Mesenchymal stem cell (in vitro differentiated cells and primary cell): Measurements from ENCODE around the gene ZNF627.

Experiments
- DNase-seq: peaks from one replicate; pipeline ENCODE4 v3.0.0-alpha.2; 2013
- H2AFZ ChIP-seq: one replicate; pipeline ENCODE4 v1.6.1; 2013; ENCODE audit warnings: low read depth, mild to moderate bottlenecking, control low read depth, inconsistent platforms, low read length, moderate library complexity
- H2AK5ac ChIP-seq: 2 replicates; pipeline ENCODE4 v1.6.1; 2013; ENCODE audit warnings: low read length, moderate library complexity, mild to moderate bottlenecking, inconsistent platforms; ENCODE audit not compliant: severe bottlenecking
- H2BK120ac ChIP-seq: one replicate; pipeline ENCODE4 v1.6.1; 2013; ENCODE audit warnings: low read depth, mild to moderate bottlenecking, inconsistent platforms, low read length, moderate library complexity
- H2BK12ac ChIP-seq, 2 experiments: one replicate each; pipeline ENCODE4 v1.6.1; 2013; ENCODE audit warnings: inconsistent platforms in 2 of 2, low read length in 2 of 2, mild to moderate bottlenecking in 2 of 2, moderate library complexity in 2 of 2, control low read depth in 1 of 2
- H2BK15ac ChIP-seq: one replicate; pipeline ENCODE4 v1.6.1; 2013; ENCODE audit warnings: mild to moderate bottlenecking, low read depth, inconsistent platforms; ENCODE audit not compliant: poor library complexity, severe bottlenecking
- H2BK5ac ChIP-seq: 2 replicates; pipeline ENCODE4 v1.6.1; 2013; ENCODE audit warnings: low read depth, mild to moderate bottlenecking, low read length, control low read depth, inconsistent platforms; ENCODE audit not compliant: poor library complexity, severe bottlenecking
- H3K14ac ChIP-seq, 2 experiments: one replicate each; pipeline ENCODE4 v1.6.1; 2013; ENCODE audit warnings: inconsistent platforms in 2 of 2, low read length in 2 of 2, control low read depth in 1 of 2, mild to moderate bottlenecking in 1 of 2, moderate library complexity in 1 of 2
- H3K18ac ChIP-seq, 2 experiments: one replicate each; pipeline ENCODE4 v1.6.1; 2013; ENCODE audit warnings: inconsistent platforms in 2 of 2, low read length in 2 of 2, control low read depth in 1 of 2, low read depth in 1 of 2, mild to moderate bottlenecking in 1 of 2
- H3K23ac ChIP-seq, 2 experiments: one replicate each; pipeline ENCODE4 v1.6.1; 2013; ENCODE audit warnings: inconsistent platforms in 2 of 2, low read length in 2 of 2, mild to moderate bottlenecking in 2 of 2, moderate library complexity in 2 of 2, control low read depth in 1 of 2
- H3K27ac ChIP-seq: 2 replicates; pipeline ENCODE4 v1.5.1; 2013; ENCODE audit warnings: mild to moderate bottlenecking, moderate library complexity, low read length, control low read depth, inconsistent platforms; ENCODE audit not compliant: poor library complexity, severe bottlenecking
- H3K27me3 ChIP-seq, 2 experiments: 2 replicates each; pipeline versions ENCODE4 v1.6.1 to v1.7.0; 2013; ENCODE audit warnings: low read length in 2 of 2, mild to moderate bottlenecking in 2 of 2, moderate library complexity in 2 of 2, control low read depth in 1 of 2, inconsistent platforms in 1 of 2; ENCODE audit not compliant: control insufficient read depth in 1 of 2, insufficient read depth in 1 of 2
- H3K36me3 ChIP-seq, 2 experiments: 2 replicates each; pipeline versions ENCODE4 v1.6.1 to v1.7.0; 2013; ENCODE audit warnings: low read length in 2 of 2, control low read depth in 1 of 2, inconsistent platforms in 1 of 2, low read depth in 1 of 2, mild to moderate bottlenecking in 1 of 2; ENCODE audit not compliant: insufficient read depth in 2 of 2, control insufficient read depth in 1 of 2
- H3K4ac ChIP-seq, 2 experiments: one replicate each; pipeline ENCODE4 v1.6.1; 2013; ENCODE audit warnings: inconsistent platforms in 2 of 2, low read length in 2 of 2, mild to moderate bottlenecking in 2 of 2, moderate library complexity in 2 of 2, control low read depth in 1 of 2, low read depth in 1 of 2
- H3K4me1 ChIP-seq: 2 replicates; pipeline ENCODE4 v1.6.1; 2013; ENCODE audit warnings: low read depth, low read length, control low read depth; ENCODE audit not compliant: control insufficient read depth, insufficient read depth
- H3K4me2 ChIP-seq: 2 replicates; pipeline ENCODE4 v1.6.1; 2013; ENCODE audit warnings: low read length, mild to moderate bottlenecking, inconsistent platforms; ENCODE audit not compliant: poor library complexity, severe bottlenecking
- H3K4me3 ChIP-seq, 2 experiments: 2 replicates each; pipeline versions ENCODE4 v1.5.1 to v1.7.0; 2013; ENCODE audit warnings: low read length in 2 of 2, mild to moderate bottlenecking in 2 of 2, control low read depth in 1 of 2, low read depth in 1 of 2; ENCODE audit not compliant: insufficient read depth in 1 of 2
- H3K79me1 ChIP-seq: replicated peaks from 2 replicates; pipeline ENCODE4 v1.6.1; 2013; ENCODE audit warnings: mild to moderate bottlenecking, control low read depth, low read length, inconsistent platforms; ENCODE audit not compliant: poor library complexity, severe bottlenecking
- H3K9ac ChIP-seq: 2 replicates; pipeline ENCODE4 v1.7.0; 2013; ENCODE audit warnings: mild to moderate bottlenecking, low read length, moderate library complexity
- H3K9me3 ChIP-seq: 2 replicates; pipeline ENCODE4 v1.7.0; 2013; ENCODE audit warnings: mild to moderate bottlenecking, low read length; ENCODE audit not compliant: control insufficient read depth
- H4K8ac ChIP-seq: one replicate; pipeline ENCODE4 v1.6.1; 2013; ENCODE audit warnings: inconsistent platforms, mild to moderate bottlenecking, low read length, moderate library complexity
- H4K91ac ChIP-seq: one replicate; pipeline ENCODE4 v1.6.1; 2013; ENCODE audit warnings: mild to moderate bottlenecking, low read length, inconsistent platforms
- WGBS: methylation state at CpG from one replicate; pipeline ENCODE4 v1.1.7; 2013; ENCODE audit warnings: mixed read lengths; 5-methylcytosine and 5-hydroxymethylcytosine counted together

ZNF627 gene

GRCh38 chr19:11656535-11656934 is 59.3 kb downstream of the ZNF627 start:
- H2AK5ac ChIP-seq: no peak overlapping the region
- WGBS: 96% methylated on average over 2 of the region's 3 CpGs

GRCh38 chr19:11657307-11657706 is 60.0 kb downstream of the ZNF627 start:
- Histone ChIP-seq H3K9me3 (peaks cover 24% of the 10 kb centered on the region), H3K4ac (no peak overlapping the region), H3K36me3 (peaks cover 2 to 4% of the 10 kb centered on the region in 2 experiments), H3K79me1 (no peaks in the 10 kb centered on the region), H3K27me3 (no peaks in the 10 kb centered on the region), H3K4me1 (no peaks in the 10 kb centered on the region), H3K14ac (no peak overlapping the region), H4K91ac (no peak overlapping the region), H2AFZ (no peak overlapping the region), H2BK12ac (no peak overlapping the region), H3K27ac (no peak overlapping the region), H2BK120ac (no peak overlapping the region), H3K4me3 (no peak overlapping the region), H2BK15ac (no peak overlapping the region), H3K4me2 (no peak overlapping the region), H2AK5ac (no peak overlapping the region), H3K9ac (no peak overlapping the region), H4K8ac (no peak overlapping the region), H3K18ac (no peak overlapping the region), H2BK5ac (no peak overlapping the region), H3K23ac (no peak overlapping the region)
- DNase-seq: no peak
- WGBS: 87% methylated on average over 3 of the region's 3 CpGs

More at GRCh38 chr19:11656535-11656934, 59.3 kb downstream of the ZNF627 start:
- no peak overlapping the region for H3K4me2 ChIP-seq
- H4K8ac ChIP-seq: no peak overlapping the region
- no peak overlapping the region for H3K4me3 ChIP-seq
- H3K27me3 ChIP-seq: no peaks in the 10 kb centered on the region
- no peak overlapping the region for H3K4ac ChIP-seq
- no peak overlapping the region for H3K27ac ChIP-seq
- peaks cover 0 to 11% of the 10 kb centered on the region in 2 experiments for H3K36me3 ChIP-seq
- H2BK5ac ChIP-seq: no peak overlapping the region
- H2BK15ac ChIP-seq: no peak overlapping the region
- no peak overlapping the region for H4K91ac ChIP-seq
- H3K9ac ChIP-seq: no peak overlapping the region
- no peak overlapping the region for H3K14ac ChIP-seq
- no peak overlapping the region for H2AFZ ChIP-seq
- no peaks in the 10 kb centered on the region for H3K4me1 ChIP-seq
- no peak for DNase-seq
- no peak overlapping the region for H2BK120ac ChIP-seq
- H3K23ac ChIP-seq: no peak overlapping the region
- H2BK12ac ChIP-seq: no peak overlapping the region
- no peak overlapping the region for H3K18ac ChIP-seq
- H3K9me3 ChIP-seq: peaks cover 32% of the 10 kb centered on the region
- H3K79me1 ChIP-seq: no peaks in the 10 kb centered on the region

- Histone ChIP-seq H2BK120ac (no peak overlapping the region), H3K27me3 (no peaks in the 10 kb centered on the region), H3K9me3 (peaks cover 10% of the 10 kb centered on the region), H3K23ac (no peak overlapping the region), H3K79me1 (no peaks in the 10 kb centered on the region), H2AFZ (no peak overlapping the region), H3K4me3 (no peak overlapping the region), H3K4ac (no peak overlapping the region), H4K91ac (no peak overlapping the region), H3K36me3 (peaks cover 0 to 9% of the 10 kb centered on the region in 2 experiments), H3K4me2 (no peak overlapping the region), H3K4me1 (no peaks in the 10 kb centered on the region), H2BK15ac (no peak overlapping the region), H2BK12ac (no peak overlapping the region), H3K27ac (no peak overlapping the region), H3K14ac (no peak overlapping the region), H4K8ac (no peak overlapping the region), H3K9ac (no peak overlapping the region), H2BK5ac (no peak overlapping the region), H3K18ac (no peak overlapping the region), H2AK5ac (no peak overlapping the region)
- no peak for DNase-seq
- whole genome bisulfite sequencing: 84% methylated on average over 7 of the region's 7 CpGs
These were observed 61.7 kb downstream of the ZNF627 start for GRCh38 chr19:11658970-11659369.

GRCh38 chr19:11659612-11660011 is 62.3 kb downstream of the ZNF627 start:
- H3K36me3 ChIP-seq: peaks cover 0 to 9% of the 10 kb centered on the region in 2 experiments
- H2AFZ ChIP-seq: no peak overlapping the region
- H2BK120ac ChIP-seq: no peak overlapping the region
- H3K9me3 ChIP-seq: peaks cover 9% of the 10 kb centered on the region
- H3K9ac ChIP-seq: no peak overlapping the region
- H3K4me3 ChIP-seq: no peak overlapping the region
- H3K27me3 ChIP-seq: no peaks in the 10 kb centered on the region
- H4K8ac ChIP-seq: no peak overlapping the region
- H3K79me1 ChIP-seq: no peaks in the 10 kb centered on the region
- H2BK12ac ChIP-seq: no peak overlapping the region
- H2BK5ac ChIP-seq: no peak overlapping the region
- H4K91ac ChIP-seq: no peak overlapping the region
- no CpG with 5 or more reads among the region's 1 CpG for WGBS
- H3K23ac ChIP-seq: no peak overlapping the region
- H3K27ac ChIP-seq: no peak overlapping the region
- no peak for DNase-seq
- H3K4ac ChIP-seq: no peak overlapping the region
- H3K18ac ChIP-seq: no peak overlapping the region
- H2BK15ac ChIP-seq: no peak overlapping the region
- no peak overlapping the region for H3K14ac ChIP-seq
- no peaks in the 10 kb centered on the region for H3K4me1 ChIP-seq
- no peak overlapping the region for H2AK5ac ChIP-seq
- H3K4me2 ChIP-seq: no peak overlapping the region
